Measurements from ENCODE around the gene TCHH.
"Not testable (repeated sequence)": the region's sequence is repeated elsewhere in the genome, so short reads cannot be mapped to it uniquely, and the experiment has no call there.

The TCHH gene

GRCh38 chr1:152145769-152146168 lies 30.5 kb upstream of the TCHH start:
- Histone ChIP-seq H3K27ac (ENCODE audit: extremely low read depth, low read depth, low read length) (no peak overlapping the region), H3K4me3 (ENCODE audit: low read depth, low read length) (no peak overlapping the region), H3K36me3 (ENCODE audit: control insufficient read depth in 2 of 2, insufficient read depth in 1 of 2, low read length in 2 of 2) (no peaks in the 10 kb centered on the region), H3K9me3 (ENCODE audit: control insufficient read depth, insufficient read depth, low read depth, low read length) (no peaks in the 10 kb centered on the region), H3K4me1 (ENCODE audit: control insufficient read depth, insufficient read depth, low read length) (no peaks in the 10 kb centered on the region)
- ChIA-PET POLR2A (no interaction called here), CTCF (interaction anchor here (1.2 kb wide), 1 partner anchor 313 kb away, joined by 7 read pairs; no protein-coding TSS in a partner anchor)
- no peak for TF ChIP-seq ZNF768 (tag by site-specific recombination; IDR thresholded peaks at IDR 0.05)
- TF ChIP-seq ZNF692 (tag by site-specific recombination; IDR thresholded peaks at IDR 0.05), result no peak
- TF ChIP-seq ZNF558 (tag by site-specific recombination; IDR thresholded peaks at IDR 0.05), result no peak
- TF ChIP-seq ZBTB1 (tag by site-specific recombination; IDR thresholded peaks at IDR 0.05), result no peak
- no peak for TF ChIP-seq ZBTB20 (tag by site-specific recombination; IDR thresholded peaks at IDR 0.05)
- TF ChIP-seq ZFP41 (tag by site-specific recombination; IDR thresholded peaks at IDR 0.05; ENCODE audit: borderline replicate concordance), result no peak
- no peak for TF ChIP-seq ZNF121 (tag by site-specific recombination; IDR thresholded peaks at IDR 0.05)
- no peak for TF ChIP-seq ZNF114 (tag by site-specific recombination; IDR thresholded peaks at IDR 0.05)
- no peak for TF ChIP-seq ZNF140 (tag by site-specific recombination; IDR thresholded peaks at IDR 0.05)
- no peak for TF ChIP-seq ZNF335 (tag by site-specific recombination; conservative IDR thresholded peaks at IDR 0.05)
- no peak for TF ChIP-seq GFI1B (tag by site-specific recombination; IDR thresholded peaks at IDR 0.05)
- TF ChIP-seq, protein P1, sequence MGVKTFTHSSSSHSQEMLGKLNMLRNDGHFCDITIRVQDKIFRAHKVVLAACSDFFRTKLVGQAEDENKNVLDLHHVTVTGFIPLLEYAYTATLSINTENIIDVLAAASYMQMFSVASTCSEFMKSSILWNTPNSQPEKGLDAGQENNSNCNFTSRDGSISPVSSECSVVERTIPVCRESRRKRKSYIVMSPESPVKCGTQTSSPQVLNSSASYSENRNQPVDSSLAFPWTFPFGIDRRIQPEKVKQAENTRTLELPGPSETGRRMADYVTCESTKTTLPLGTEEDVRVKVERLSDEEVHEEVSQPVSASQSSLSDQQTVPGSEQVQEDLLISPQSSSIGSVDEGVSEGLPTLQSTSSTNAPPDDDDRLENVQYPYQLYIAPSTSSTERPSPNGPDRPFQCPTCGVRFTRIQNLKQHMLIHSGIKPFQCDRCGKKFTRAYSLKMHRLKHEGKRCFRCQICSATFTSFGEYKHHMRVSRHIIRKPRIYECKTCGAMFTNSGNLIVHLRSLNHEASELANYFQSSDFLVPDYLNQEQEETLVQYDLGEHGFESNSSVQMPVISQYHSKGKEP (tag by site-specific recombination; IDR thresholded peaks at IDR 0.05), result no peak
- TF ChIP-seq ZNF521 (tag by site-specific recombination; IDR thresholded peaks at IDR 0.05), result no peak
- no peak for TF ChIP-seq ZNF610 (tag by site-specific recombination; IDR thresholded peaks at IDR 0.05; ENCODE audit: borderline replicate concordance)
- no peak for TF ChIP-seq ZBTB26 (tag by site-specific recombination; optimal IDR thresholded peaks at IDR 0.05)
- TF ChIP-seq ZFP69B (tag by site-specific recombination; IDR thresholded peaks at IDR 0.05), result no peak
- TF ChIP-seq ZNF354C (tag by site-specific recombination; IDR thresholded peaks at IDR 0.05; ENCODE audit: borderline replicate concordance, low read depth), result no peak
- TF ChIP-seq SALL2 (tag by site-specific recombination; IDR thresholded peaks at IDR 0.05; ENCODE audit: borderline replicate concordance), result no peak
- TF ChIP-seq ZNF23 (tag by site-specific recombination; IDR thresholded peaks at IDR 0.05; ENCODE audit: borderline replicate concordance), result no peak

GRCh38 chr1:152144674-152145183 lies 29.5 kb upstream of the TCHH start:
- POLR2A ChIA-PET; H3K4me3 ChIP-seq (ENCODE audit: low read depth, low read length); CTCF ChIA-PET; H3K36me3 ChIP-seq (ENCODE audit: control insufficient read depth in 2 of 2, insufficient read depth in 1 of 2, low read length in 2 of 2); H3K9me3 ChIP-seq (ENCODE audit: control insufficient read depth, insufficient read depth, low read depth, low read length); H3K4me1 ChIP-seq (ENCODE audit: control insufficient read depth, insufficient read depth, low read length); H3K27ac ChIP-seq (ENCODE audit: extremely low read depth, low read depth, low read length): not testable (repeated sequence)
